Liver (tissue), 9 donors: ENCODE measurements around the gene CDH23. TPM values are rescaled to one million over a fixed set of nuclear protein-coding genes. Genes with fewer than 3 reads are reported as not detected.

Source experiments
- DNase-seq: peaks from one replicate; pipeline ENCODE4 v3.0.0-alpha.2; 2017; ENCODE audit warnings: low spot score
- H3K27ac ChIP-seq, 2 donors: one replicate each; pipeline ENCODE4 v1.7.0; 2013; ENCODE audit warnings: inconsistent platforms in 2 of 2, low read length in 2 of 2, control low read depth in 1 of 2, low read depth in 1 of 2, mild to moderate bottlenecking in 1 of 2
- H3K27me3 ChIP-seq, 4 donors: one replicate each; pipeline versions ENCODE4 v1.6.1 to v1.7.0; 2013; ENCODE audit warnings: low read length in 3 of 4, inconsistent platforms in 1 of 4, mild to moderate bottlenecking in 1 of 4, moderate library complexity in 1 of 4; ENCODE audit not compliant: control insufficient read depth in 4 of 4, insufficient read depth in 4 of 4
- H3K36me3 ChIP-seq, 4 donors: one replicate each; pipeline versions ENCODE4 v1.6.1 to v1.7.0; 2013; ENCODE audit warnings: low read length in 3 of 4, mild to moderate bottlenecking in 3 of 4, low read depth in 1 of 4, moderate library complexity in 1 of 4; ENCODE audit not compliant: control insufficient read depth in 4 of 4, insufficient read depth in 3 of 4
- H3K4me1 ChIP-seq, 4 donors: one replicate each; pipeline versions ENCODE4 v1.6.1 to v1.7.0; 2013; ENCODE audit warnings: low read length in 3 of 4, mild to moderate bottlenecking in 3 of 4, moderate library complexity in 1 of 4; ENCODE audit not compliant: control insufficient read depth in 4 of 4, insufficient read depth in 4 of 4
- H3K4me3 ChIP-seq, 3 donors: one replicate each; pipeline versions ENCODE4 v1.6.1 to v1.7.0; 2013; ENCODE audit warnings: low read length in 3 of 3, control low read depth in 1 of 3, low read depth in 1 of 3, mild to moderate bottlenecking in 1 of 3
- H3K9ac ChIP-seq, 2 donors: one replicate each; pipeline ENCODE4 v1.7.0; 2013; ENCODE audit warnings: low read length in 2 of 2, mild to moderate bottlenecking in 2 of 2, moderate library complexity in 2 of 2, control low read depth in 1 of 2, low read depth in 1 of 2
- H3K9me3 ChIP-seq, 4 donors: one replicate each; pipeline versions ENCODE4 v1.6.1 to v1.7.0; 2013; ENCODE audit warnings: low read length in 3 of 4; ENCODE audit not compliant: control insufficient read depth in 4 of 4
- ATF3 ChIP-seq: IDR thresholded peaks from 2 replicates; pipeline ENCODE4 v1.6.1; 2016; ENCODE audit warnings: antibody characterized with exemption
- EGR1 ChIP-seq, 2 donors: IDR thresholded peaks; 2 replicates each; pipeline ENCODE4 v1.6.1; 2016 to 2018; ENCODE audit warnings: antibody characterized with exemption in 2 of 2, low read depth in 2 of 2
- FOXA1 ChIP-seq: IDR thresholded peaks from 2 replicates; pipeline ENCODE4 v1.6.1; 2016; ENCODE audit warnings: antibody characterized with exemption
- FOXA2 ChIP-seq: IDR thresholded peaks from 2 replicates; pipeline ENCODE4 v1.6.1; 2016; ENCODE audit warnings: antibody characterized with exemption
- HNF4G ChIP-seq: IDR thresholded peaks from 2 replicates; pipeline ENCODE4 v1.6.1; 2016; ENCODE audit warnings: antibody characterized with exemption
- NR2F2 ChIP-seq: IDR thresholded peaks from 2 replicates; pipeline ENCODE4 v1.6.1; 2016; ENCODE audit warnings: antibody characterized with exemption
- RXRA ChIP-seq, 2 donors: IDR thresholded peaks; 2 replicates each; pipeline ENCODE4 v1.6.1; 2017 to 2018; ENCODE audit warnings: antibody characterized with exemption in 2 of 2, mild to moderate bottlenecking in 1 of 2
- SP1 ChIP-seq: IDR thresholded peaks from 2 replicates; pipeline ENCODE4 v1.6.1; 2018; ENCODE audit warnings: antibody characterized with exemption, mild to moderate bottlenecking
- TAF1 ChIP-seq: conservative IDR thresholded peaks from 2 replicates; pipeline ENCODE4 v1.6.1; 2016; ENCODE audit warnings: antibody characterized with exemption, mild to moderate bottlenecking
- ZBTB33 ChIP-seq: IDR thresholded peaks from 2 replicates; pipeline ENCODE4 v1.6.1; 2016; ENCODE audit warnings: antibody characterized with exemption
- WGBS: extraction: QIAGEN DNeasy Blood & Tissue Kit; methylation state at CpG from one replicate; pipeline ENCODE4 v1.1.7; 2013; 5-methylcytosine and 5-hydroxymethylcytosine counted together
- polyA plus RNA-seq, 2 donors: library from polyadenylated mRNA; stranded (reverse) in 1 of 2; unstranded in 1 of 2; fragments of 200-250 nt in 1 of 2; fragments of >200 nt in 1 of 2; fragmentation: Nextera tagmentation in 1 of 2; extraction: Ambion mirVana in 1 of 2; gene quantifications; one replicate each; pipeline versions ENCODE4 v1.2.1 to v1.2.3, GENCODE V29; 2013 to 2015
- total RNA-seq, 2 donors: library from RNA; depleted of rRNA; stranded (reverse); fragments of >200 nt; gene quantifications; one replicate each; pipeline ENCODE4 v1.2.3, GENCODE V29; 2014
- TF ChIP-seq, protein P1 (sequence below): IDR thresholded peaks from 2 replicates; pipeline ENCODE4 v1.6.1; 2016; ENCODE audit warnings: antibody characterized with exemption
- TF ChIP-seq, protein P2 (sequence below): IDR thresholded peaks from 2 replicates; pipeline ENCODE4 v1.6.1; 2016; ENCODE audit warnings: antibody characterized with exemption, mild to moderate bottlenecking
- TF ChIP-seq, protein P3 (sequence below): fragments of 150-350 bp; IDR thresholded peaks from 2 replicates; pipeline ENCODE4 v1.5.1; 2017; ENCODE audit warnings: improper control_type of control experiment, low read depth, low read length; ENCODE audit not compliant: missing input control
- donor health status: healthy.
- donor health status: healthy.
- donor health status: healthy.
- donor health status: healthy.
- donor health status: healthy.

CDH23 gene
- total and polyA plus RNA-seq, 4 donors: 1.5 to 4.7 (median 3.4) TPM

DNA sequence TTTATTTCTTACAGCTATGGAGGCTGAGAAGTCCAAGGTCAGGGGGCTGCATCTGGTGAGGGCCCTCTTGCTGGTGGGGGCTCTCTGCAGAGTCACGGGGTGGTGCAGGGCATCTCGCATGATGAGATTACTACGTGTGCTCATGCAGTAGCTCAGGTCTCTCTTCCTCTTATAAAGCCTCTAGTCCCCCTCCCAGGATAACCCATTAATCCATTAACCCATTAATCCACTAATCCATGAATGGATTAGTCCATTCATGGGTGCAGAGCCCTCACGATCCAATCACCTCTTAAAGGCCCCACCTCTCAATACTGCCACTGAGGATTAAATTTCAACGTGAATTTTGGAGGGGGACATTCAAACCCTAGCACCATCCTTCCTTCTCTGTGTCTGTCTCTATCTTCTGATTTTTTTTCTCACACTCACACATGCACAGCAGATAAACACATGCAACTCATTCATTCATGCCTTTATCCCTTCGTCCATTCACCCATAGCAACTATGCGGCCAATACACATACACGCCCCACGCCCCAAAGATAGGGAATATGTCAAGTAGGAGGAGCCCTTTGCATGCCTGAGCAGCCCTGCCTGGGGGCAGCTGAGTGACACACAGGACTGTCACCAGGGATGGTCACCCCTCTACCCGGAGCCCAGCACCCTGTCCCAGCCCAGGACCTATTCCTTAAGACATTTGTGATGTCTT is 236.3 kb downstream of the CDH23 start:
- no peak overlapping the region for H3K27ac ChIP-seq
- no peak for TF ChIP-seq NR2F2
- TF ChIP-seq FOXA1: no peak
- no peak for TF ChIP-seq HNF4G
- TF ChIP-seq RXRA (IDR thresholded peaks at IDR 0.05): no peak
- TF ChIP-seq ZBTB33: no peak
- TF ChIP-seq EGR1 (IDR thresholded peaks at IDR 0.05; ENCODE audit: low read depth in 2 of 2): no peak
- TF ChIP-seq, protein P1, sequence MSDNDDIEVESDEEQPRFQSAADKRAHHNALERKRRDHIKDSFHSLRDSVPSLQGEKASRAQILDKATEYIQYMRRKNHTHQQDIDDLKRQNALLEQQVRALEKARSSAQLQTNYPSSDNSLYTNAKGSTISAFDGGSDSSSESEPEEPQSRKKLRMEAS: no peak
- no peak for TF ChIP-seq SP1
- TF ChIP-seq, protein P2, sequence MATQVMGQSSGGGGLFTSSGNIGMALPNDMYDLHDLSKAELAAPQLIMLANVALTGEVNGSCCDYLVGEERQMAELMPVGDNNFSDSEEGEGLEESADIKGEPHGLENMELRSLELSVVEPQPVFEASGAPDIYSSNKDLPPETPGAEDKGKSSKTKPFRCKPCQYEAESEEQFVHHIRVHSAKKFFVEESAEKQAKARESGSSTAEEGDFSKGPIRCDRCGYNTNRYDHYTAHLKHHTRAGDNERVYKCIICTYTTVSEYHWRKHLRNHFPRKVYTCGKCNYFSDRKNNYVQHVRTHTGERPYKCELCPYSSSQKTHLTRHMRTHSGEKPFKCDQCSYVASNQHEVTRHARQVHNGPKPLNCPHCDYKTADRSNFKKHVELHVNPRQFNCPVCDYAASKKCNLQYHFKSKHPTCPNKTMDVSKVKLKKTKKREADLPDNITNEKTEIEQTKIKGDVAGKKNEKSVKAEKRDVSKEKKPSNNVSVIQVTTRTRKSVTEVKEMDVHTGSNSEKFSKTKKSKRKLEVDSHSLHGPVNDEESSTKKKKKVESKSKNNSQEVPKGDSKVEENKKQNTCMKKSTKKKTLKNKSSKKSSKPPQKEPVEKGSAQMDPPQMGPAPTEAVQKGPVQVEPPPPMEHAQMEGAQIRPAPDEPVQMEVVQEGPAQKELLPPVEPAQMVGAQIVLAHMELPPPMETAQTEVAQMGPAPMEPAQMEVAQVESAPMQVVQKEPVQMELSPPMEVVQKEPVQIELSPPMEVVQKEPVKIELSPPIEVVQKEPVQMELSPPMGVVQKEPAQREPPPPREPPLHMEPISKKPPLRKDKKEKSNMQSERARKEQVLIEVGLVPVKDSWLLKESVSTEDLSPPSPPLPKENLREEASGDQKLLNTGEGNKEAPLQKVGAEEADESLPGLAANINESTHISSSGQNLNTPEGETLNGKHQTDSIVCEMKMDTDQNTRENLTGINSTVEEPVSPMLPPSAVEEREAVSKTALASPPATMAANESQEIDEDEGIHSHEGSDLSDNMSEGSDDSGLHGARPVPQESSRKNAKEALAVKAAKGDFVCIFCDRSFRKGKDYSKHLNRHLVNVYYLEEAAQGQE: no peak
- no peak for TF ChIP-seq ATF3
- TF ChIP-seq, protein P3, sequence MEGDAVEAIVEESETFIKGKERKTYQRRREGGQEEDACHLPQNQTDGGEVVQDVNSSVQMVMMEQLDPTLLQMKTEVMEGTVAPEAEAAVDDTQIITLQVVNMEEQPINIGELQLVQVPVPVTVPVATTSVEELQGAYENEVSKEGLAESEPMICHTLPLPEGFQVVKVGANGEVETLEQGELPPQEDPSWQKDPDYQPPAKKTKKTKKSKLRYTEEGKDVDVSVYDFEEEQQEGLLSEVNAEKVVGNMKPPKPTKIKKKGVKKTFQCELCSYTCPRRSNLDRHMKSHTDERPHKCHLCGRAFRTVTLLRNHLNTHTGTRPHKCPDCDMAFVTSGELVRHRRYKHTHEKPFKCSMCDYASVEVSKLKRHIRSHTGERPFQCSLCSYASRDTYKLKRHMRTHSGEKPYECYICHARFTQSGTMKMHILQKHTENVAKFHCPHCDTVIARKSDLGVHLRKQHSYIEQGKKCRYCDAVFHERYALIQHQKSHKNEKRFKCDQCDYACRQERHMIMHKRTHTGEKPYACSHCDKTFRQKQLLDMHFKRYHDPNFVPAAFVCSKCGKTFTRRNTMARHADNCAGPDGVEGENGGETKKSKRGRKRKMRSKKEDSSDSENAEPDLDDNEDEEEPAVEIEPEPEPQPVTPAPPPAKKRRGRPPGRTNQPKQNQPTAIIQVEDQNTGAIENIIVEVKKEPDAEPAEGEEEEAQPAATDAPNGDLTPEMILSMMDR: no peak
- TF ChIP-seq FOXA2: no peak
- 94% methylated on average over 10 of the region's 10 CpGs for WGBS

DNA sequence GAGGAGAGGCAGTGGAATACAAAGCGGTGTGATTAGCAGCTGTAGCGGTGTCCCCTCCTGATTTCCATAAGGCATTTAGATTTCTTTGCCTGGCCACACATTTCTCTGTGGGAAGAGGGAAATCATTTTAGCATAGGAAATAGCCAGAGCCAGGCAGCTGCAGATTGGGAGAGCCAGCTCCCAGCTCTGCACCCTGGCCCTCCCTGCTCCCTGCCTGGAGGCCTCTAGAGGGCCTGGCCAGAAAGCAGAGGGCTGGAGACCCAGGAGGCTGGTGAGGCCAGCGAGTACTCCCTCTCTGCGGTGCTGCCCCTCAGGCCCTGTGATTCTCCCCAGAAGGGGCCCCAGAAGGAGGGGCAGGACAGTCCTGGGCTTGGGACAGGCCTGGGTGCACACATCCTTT is 237.2 kb downstream of the CDH23 start:
- H3K27ac ChIP-seq: no peak overlapping the region

More for the DNA sequence above, 236.3 kb downstream of the CDH23 start:
- no peak overlapping the region for H3K9ac ChIP-seq
- DNase-seq: no peak
- H3K4me3 ChIP-seq: no peak overlapping the region
- no peaks in the 10 kb centered on the region for H3K27me3 ChIP-seq
- no peaks in the 10 kb centered on the region for H3K9me3 ChIP-seq
- no peaks in the 10 kb centered on the region for H3K36me3 ChIP-seq
- peaks cover 5 to 36% (median 28%) of the 10 kb centered on the region in 4 donors for H3K4me1 ChIP-seq

More for the DNA sequence above, 237.2 kb downstream of the CDH23 start:
- H3K9me3 ChIP-seq: no peaks in the 10 kb centered on the region
- H3K27me3 ChIP-seq: no peaks in the 10 kb centered on the region
- H3K4me1 ChIP-seq: peaks cover 5 to 44% (median 35%) of the 10 kb centered on the region in 4 donors
- DNase-seq: no peak
- TF ChIP-seq TAF1 (no peak), HNF4G (no peak), EGR1 (IDR thresholded peaks at IDR 0.05; ENCODE audit: low read depth in 2 of 2) (no peak), ZBTB33 (no peak), RXRA (IDR thresholded peaks at IDR 0.05) (no peak)
- TF ChIP-seq, protein P2: no peak
- H3K9ac ChIP-seq: no peak overlapping the region
- H3K4me3 ChIP-seq: no peak overlapping the region
- H3K36me3 ChIP-seq: no peaks in the 10 kb centered on the region
- WGBS: 87% methylated on average over 4 of the region's 4 CpGs
